Measurements from ENCODE around the gene ESPN. TPM values are rescaled to one million over a fixed set of nuclear protein-coding genes. Genes with fewer than 3 reads are reported as not detected.
A peak's percentile ranks its signal among the peaks of the same experiment; 100 is the strongest.

ESPN gene
- total RNA-seq, 1 donor from 2014 or later, result 25.7 TPM

DNA sequence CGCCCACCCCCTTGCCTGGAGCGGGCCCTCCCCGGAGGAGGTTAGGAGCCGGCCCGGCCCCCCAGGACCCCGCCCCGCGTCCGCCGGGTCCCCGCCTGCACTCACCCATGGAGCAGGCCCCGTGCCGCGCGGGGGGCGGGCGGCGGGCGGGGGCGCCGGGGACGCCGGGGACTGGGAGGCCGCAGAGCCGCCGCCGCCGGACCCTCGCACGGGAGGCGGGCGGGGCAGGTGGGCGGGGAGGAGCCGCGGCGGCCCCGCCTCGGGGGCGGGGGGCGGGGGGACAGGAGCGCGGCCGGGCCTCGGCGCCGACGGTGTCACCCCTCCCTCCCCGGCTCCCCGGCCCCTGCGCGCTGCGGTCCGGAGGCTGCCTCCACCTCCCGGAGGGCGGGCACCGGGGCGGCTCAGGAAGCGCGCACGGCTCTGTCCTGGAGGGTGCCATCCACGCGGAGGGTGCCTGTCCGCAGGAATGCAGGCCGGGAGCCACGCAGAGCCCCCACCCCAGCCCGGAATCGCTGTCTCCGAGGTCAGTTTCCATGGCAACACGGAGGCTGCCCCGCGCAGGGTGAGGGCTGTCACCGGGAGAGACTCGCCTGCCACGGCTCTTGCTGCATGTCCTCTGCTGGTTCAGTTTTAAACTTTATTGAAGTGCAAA is 72.8 kb downstream of the ESPN start:
- DNase-seq, result peak; percentile 67
- H3K27ac Mint-ChIP-seq (ENCODE audit: unreplicated experiment), result no peak overlapping the region
- H3K4me3 Mint-ChIP-seq (ENCODE audit: unreplicated experiment), result peak overlapping the region; percentile 65
- H3K9me3 Mint-ChIP-seq (ENCODE audit: unreplicated experiment), result no peaks in the 10 kb centered on the region
- H3K27me3 Mint-ChIP-seq (ENCODE audit: unreplicated experiment), result peaks cover 4% of the 10 kb centered on the region
- TF ChIP-seq, protein P1, sequence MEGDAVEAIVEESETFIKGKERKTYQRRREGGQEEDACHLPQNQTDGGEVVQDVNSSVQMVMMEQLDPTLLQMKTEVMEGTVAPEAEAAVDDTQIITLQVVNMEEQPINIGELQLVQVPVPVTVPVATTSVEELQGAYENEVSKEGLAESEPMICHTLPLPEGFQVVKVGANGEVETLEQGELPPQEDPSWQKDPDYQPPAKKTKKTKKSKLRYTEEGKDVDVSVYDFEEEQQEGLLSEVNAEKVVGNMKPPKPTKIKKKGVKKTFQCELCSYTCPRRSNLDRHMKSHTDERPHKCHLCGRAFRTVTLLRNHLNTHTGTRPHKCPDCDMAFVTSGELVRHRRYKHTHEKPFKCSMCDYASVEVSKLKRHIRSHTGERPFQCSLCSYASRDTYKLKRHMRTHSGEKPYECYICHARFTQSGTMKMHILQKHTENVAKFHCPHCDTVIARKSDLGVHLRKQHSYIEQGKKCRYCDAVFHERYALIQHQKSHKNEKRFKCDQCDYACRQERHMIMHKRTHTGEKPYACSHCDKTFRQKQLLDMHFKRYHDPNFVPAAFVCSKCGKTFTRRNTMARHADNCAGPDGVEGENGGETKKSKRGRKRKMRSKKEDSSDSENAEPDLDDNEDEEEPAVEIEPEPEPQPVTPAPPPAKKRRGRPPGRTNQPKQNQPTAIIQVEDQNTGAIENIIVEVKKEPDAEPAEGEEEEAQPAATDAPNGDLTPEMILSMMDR (IDR thresholded peaks at IDR 0.05; ENCODE audit: partially characterized antibody, unreplicated experiment), result no peak
- H3K36me3 Mint-ChIP-seq (ENCODE audit: unreplicated experiment), result no peaks in the 10 kb centered on the region
- H3K4me1 Mint-ChIP-seq (ENCODE audit: low read depth, unreplicated experiment), result peaks cover 22% of the 10 kb centered on the region

DNA sequence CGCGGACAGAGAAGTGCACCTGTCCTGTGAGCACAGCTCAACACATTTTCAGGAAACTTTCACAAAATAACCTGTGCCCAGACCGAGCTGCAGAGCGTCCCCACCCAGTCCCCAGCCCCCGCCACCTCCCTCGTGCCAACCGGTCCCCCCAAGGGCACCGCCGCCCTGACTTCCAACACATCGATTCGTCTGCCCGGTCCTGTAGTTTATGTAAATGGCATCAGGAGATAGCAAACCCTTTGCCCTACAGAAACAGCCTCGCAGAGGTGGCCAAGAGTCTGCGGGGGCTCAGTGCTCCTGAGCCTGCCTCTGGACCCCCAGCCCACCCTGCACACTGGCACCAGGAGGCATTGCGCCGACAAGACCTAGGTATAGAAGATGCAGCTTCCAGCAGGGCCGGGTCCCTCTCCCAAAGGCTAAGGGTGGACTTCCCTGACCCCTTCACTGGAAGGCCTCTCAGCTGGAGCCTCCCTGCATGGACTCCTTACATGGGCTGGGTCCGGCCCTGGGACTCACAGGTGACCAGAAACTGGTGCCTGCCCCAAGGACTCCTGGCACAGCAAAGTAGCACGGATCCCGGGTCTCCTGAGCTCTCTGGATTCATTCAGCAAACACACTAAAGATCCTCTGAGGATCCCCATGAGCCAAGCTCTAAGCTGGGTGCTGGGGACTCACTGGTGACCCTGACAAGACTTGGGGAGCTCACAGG is 73.4 kb downstream of the ESPN start:
- TF ChIP-seq, protein P1 (IDR thresholded peaks at IDR 0.05; ENCODE audit: partially characterized antibody, unreplicated experiment), result no peak
- H3K4me3 Mint-ChIP-seq (ENCODE audit: unreplicated experiment), result peak overlapping the region; percentile 65
- no peak for DNase-seq

DNA sequence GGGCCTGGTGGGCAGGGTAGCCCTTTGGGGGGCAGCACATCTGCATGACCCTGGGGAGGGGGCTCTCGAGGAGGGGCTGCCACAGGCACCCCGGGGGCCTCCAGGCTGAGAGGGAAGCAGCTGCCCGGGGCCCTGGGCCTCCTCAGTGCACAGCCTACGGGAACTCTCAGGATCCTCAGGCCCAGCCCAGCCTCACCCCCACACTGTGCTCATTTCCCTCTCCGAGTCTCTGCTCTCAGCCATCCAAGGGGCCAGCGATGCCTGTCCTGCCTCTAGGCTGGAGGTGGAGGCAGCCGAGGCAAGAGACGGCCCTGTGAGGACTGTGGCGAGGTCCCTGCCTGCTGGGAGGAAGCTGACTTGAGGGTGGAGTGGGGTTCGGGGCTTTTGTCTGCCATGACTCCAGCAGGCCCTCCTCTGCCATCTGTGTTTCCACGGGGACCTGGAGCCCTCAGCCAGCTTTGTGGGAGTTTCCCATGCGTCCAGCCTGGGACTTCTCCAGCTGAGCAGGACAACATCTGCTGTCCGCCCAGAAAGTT is 74.1 kb downstream of the ESPN start:
- H3K27ac Mint-ChIP-seq (ENCODE audit: unreplicated experiment), result no peak overlapping the region
- H3K27me3 Mint-ChIP-seq (ENCODE audit: unreplicated experiment), result peaks cover 4% of the 10 kb centered on the region
- TF ChIP-seq, protein P1 (IDR thresholded peaks at IDR 0.05; ENCODE audit: partially characterized antibody, unreplicated experiment), result no peak

More for the DNA sequence above, 73.4 kb downstream of the ESPN start:
- H3K27me3 Mint-ChIP-seq (ENCODE audit: unreplicated experiment), result peaks cover 4% of the 10 kb centered on the region
- no peak overlapping the region for H3K27ac Mint-ChIP-seq (ENCODE audit: unreplicated experiment)
- H3K4me1 Mint-ChIP-seq (ENCODE audit: low read depth, unreplicated experiment), result peaks cover 19% of the 10 kb centered on the region
- H3K9me3 Mint-ChIP-seq (ENCODE audit: unreplicated experiment), result no peaks in the 10 kb centered on the region
- H3K36me3 Mint-ChIP-seq (ENCODE audit: unreplicated experiment), result no peaks in the 10 kb centered on the region

DNA sequence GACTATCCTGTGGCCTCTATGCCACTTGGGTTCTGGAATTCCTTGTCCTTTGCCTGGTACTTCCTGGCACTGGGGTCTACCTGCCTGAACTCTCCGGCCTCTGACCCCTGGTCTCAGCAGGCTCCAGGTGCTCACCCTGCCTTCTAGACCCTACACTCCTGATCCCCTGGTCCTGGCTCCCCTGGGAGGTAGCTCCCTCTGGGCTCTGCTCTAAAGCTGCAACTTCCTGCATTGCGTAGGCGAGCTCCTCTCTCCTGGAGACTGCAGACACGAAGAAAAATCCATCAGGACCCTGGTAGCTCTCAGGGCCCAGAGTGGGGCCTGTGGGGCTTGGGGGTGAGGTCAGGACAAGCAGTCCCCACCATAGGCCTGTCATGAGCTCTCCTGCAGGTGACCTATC is 74.7 kb downstream of the ESPN start:
- peaks cover 19% of the 10 kb centered on the region for H3K4me1 Mint-ChIP-seq (ENCODE audit: low read depth, unreplicated experiment)
- H3K36me3 Mint-ChIP-seq (ENCODE audit: unreplicated experiment), result no peaks in the 10 kb centered on the region
- H3K4me3 Mint-ChIP-seq (ENCODE audit: unreplicated experiment), result peak overlapping the region; percentile 34
- TF ChIP-seq, protein P1 (IDR thresholded peaks at IDR 0.05; ENCODE audit: partially characterized antibody, unreplicated experiment), result no peak
- peaks cover 4% of the 10 kb centered on the region for H3K27me3 Mint-ChIP-seq (ENCODE audit: unreplicated experiment)
- H3K27ac Mint-ChIP-seq (ENCODE audit: unreplicated experiment), result no peak overlapping the region
- DNase-seq, result no peak
- H3K9me3 Mint-ChIP-seq (ENCODE audit: unreplicated experiment), result no peaks in the 10 kb centered on the region

More for the DNA sequence above, 74.1 kb downstream of the ESPN start:
- no peak for DNase-seq
- no peaks in the 10 kb centered on the region for H3K36me3 Mint-ChIP-seq (ENCODE audit: unreplicated experiment)
- H3K9me3 Mint-ChIP-seq (ENCODE audit: unreplicated experiment), result no peaks in the 10 kb centered on the region
- H3K4me3 Mint-ChIP-seq (ENCODE audit: unreplicated experiment), result no peak overlapping the region
- peaks cover 19% of the 10 kb centered on the region for H3K4me1 Mint-ChIP-seq (ENCODE audit: low read depth, unreplicated experiment)

All from glutamatergic neuron (in vitro differentiated cells).